GM18519 (cell line): ENCODE measurements around the gene MTCL3.

Experiments
- ATAC-seq: cut with Tn5 transposase; IDR thresholded peaks from one replicate; pipeline ENCODE4 v1.9.1; 2021; ENCODE audit warnings: mild to moderate bottlenecking, moderate library complexity; ENCODE audit not compliant: unreplicated experiment, low FRiP score

MTCL3 gene

DNA sequence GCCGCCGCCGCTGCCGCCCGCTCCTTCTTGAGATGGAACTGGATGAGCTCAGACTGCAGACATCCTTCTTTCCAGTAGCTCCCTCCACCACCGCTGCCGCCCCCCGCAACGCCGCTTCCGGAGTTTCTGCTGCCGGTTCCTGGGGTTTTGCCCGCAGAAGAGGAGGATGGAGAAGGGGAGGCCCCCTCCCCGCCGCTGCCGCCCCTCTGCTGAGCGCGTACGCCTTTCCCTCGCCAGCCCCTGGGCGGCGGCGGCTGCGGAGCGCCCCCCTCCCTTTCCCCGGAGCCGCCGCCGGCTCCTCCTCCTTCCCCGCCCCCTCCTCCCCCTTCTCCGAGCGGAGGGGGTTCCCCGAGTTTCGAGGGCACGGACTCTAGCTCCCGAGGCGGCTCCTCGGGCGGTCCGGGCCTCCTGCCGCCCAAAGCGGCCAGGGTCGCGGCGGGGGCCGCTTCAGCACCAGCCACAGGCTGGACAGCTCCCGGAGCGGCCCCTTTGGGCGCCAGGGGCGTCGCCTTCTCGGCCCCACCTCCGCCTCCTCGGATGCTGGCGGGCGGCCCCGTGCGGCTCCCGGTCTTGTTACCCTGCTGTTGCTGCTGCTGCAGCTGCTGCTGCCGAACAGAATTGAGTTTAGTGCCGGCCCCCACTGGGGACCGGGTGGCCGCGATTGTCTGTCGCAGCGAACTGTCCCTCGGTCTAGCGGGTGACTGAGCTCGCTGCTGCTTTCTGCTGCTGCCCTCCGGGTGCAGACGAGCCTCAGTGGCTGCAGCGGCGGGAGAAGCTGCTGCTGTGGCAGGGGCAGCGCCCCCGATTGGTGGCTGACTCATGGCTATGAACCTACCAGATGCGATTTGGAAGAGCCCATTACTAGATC lies 3.1 kb downstream of the MTCL3 start:
- ATAC-seq, result peak; percentile 67

DNA sequence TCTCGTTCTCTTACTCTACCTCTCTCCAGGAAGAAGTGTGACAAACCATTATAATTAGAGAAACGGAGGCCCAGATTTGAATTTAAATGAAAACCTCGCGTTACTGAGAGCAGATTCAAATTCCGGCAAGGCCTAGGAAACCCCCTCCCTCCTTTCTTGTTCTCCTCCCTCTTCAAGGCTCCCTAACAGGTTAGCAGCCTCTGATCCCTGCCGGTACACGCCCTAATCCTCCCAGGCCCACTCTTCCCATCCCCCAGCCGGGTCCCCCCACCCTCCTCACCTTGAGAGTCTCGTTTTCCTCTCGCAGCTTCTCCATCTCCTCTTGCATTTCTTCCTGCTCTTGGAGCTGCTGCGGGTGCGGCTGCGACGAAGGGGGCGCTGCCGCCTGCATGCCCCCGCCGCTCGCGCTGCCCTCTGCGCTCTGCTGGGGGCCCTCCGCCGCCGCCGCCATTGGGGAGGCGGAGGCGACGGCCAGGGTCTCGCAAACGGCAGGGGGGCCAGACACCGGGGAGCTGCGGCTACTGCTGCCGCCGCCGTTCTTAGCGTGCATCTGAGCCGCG lies 3.8 kb downstream of the MTCL3 start:
- no peak for ATAC-seq

DNA sequence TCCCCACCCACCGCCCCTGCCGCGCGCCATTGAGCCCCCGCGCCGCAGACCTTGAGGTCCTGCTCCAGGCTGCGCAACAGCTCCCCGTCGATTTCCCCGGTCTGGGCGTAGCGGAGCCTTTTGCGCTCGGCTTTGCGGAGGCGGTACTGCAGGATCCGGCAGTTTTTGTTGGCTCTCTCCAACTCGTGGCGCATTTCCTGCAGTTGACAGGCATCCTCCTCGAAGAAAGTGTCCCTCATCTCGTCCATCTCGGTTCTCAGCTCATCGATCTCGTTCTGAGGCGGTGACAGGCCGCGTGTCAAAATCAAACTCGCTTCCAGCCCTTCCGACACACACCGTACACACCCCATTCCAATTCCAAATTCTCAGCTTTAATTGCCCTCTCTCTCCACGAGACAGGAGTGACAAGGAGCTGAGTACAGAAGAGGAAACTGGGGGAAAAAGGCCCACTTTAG lies 4.3 kb downstream of the MTCL3 start:
- no peak for ATAC-seq

DNA sequence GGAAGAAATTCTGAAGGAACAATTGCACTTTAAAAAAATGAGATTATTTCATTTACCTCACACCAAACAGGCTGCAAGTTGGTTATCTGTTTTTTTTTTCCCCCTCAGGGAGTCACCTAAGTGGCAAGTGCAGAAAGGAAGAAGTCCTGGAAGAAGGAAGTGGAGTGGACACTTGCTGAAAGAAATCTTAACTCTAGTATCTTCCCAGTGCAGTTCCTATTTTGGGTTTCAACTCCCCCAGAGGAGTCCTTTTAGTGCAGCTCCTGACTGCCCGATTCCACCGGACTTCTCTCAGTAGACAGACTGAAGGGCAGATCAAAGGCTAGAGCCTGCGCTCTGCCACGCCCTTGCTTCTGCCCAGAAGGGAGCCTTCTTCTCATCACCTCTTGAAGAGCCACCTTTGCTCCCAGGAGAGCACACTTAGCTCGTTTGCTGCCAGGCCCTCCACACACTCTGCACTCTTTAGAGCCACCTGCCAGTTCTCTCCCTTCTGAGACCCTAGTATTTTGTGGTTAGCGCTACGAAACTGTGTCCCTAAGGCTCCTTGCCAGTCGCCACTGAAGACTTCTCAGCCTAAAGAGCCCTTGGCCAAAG lies 4.9 kb downstream of the MTCL3 start:
- no peak for ATAC-seq

DNA sequence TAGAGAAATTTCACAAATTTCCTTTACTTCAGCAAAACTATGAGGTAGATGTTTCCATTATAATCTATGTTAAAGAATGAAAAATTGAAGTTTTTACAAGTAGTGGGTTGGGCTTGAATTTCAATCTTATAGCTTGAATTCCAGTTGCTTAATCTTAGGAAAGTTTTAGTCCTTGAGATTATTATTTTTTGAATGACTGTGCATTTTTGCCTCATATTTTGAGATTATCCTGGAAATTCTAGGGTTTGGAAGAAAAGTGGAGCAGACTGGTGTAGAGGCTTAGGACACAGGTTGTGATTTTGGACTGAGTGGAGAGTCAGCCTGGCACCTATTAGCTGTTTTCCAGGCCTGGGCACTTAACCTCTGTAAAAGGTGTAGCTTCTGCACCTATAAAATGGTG lies 5.7 kb downstream of the MTCL3 start:
- no peak for ATAC-seq

DNA sequence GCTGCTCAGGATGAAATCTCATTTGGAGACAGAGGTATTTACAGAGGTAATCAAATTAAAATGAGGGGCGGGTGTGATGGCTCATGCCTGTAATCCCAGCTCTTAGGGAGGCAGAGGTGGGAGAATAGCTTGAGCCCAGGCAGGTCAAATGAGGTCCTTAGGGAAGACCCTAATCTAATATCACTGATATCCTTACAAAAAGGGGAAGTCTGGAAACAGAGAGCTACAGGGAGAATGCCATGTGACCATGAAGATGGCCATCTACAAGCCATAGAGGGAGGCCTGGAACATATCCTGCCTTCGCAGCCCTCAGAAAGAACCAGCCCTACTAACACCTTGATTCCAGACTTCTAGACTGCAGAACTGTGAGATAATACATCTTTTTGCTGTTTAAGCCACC lies 8.3 kb downstream of the MTCL3 start:
- no peak for ATAC-seq

DNA sequence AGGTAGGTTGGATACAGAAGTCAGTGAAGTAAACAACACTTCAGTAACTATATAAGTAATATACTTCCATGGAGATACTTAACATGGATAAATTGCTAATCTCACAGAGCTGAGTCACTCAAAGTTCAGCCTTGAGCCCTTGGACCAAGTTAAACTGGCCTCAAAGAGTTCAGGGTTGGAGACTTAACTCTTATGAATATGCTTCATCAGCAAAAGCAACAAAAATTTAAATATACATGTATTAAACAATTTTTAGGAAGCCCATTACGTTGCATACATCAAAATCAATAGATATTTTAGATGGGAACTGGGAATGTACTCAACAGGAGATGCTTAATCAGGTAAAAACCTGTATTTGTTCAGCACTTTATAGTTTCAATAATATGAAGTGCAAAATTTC lies 12.2 kb downstream of the MTCL3 start:
- no peak for ATAC-seq

DNA sequence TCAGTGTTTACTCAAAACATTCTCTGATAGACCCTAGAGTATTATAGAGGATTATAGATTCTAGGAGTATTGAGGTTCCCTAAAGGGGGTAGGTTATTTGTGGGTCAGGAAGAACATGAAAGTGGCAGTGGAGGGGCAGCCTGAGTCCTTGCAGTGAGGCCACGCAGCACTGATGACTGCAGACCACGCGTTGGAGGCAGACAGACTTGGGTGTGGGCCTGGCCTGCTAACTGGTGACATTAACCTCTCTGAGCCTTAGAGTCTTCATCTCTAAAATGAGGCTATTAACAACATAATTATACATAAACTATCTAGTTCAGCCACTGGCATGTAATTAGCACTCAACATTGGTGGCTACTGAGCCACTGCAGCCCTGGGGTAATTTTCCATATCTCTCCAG lies 16.1 kb downstream of the MTCL3 start:
- ATAC-seq, result no peak

DNA sequence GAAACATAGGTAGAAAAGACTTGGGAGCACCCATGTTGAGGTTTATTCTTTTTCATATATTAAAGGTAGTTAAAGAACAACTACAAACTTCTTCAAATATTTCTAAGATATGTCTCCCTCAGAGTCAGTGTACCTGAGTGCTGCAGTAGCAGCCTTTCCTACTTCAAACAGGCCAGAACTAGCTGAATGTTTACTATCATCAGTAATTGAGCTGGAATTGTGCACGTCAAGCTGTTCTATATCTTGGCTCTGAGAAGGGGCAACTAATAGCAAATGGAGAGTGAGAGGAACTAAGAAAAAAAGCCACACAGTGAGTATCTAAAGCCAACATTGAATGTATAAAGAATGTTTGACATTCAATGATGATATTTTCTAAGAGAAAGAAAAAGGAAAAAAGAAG lies 21.7 kb downstream of the MTCL3 start:
- ATAC-seq, result no peak

DNA sequence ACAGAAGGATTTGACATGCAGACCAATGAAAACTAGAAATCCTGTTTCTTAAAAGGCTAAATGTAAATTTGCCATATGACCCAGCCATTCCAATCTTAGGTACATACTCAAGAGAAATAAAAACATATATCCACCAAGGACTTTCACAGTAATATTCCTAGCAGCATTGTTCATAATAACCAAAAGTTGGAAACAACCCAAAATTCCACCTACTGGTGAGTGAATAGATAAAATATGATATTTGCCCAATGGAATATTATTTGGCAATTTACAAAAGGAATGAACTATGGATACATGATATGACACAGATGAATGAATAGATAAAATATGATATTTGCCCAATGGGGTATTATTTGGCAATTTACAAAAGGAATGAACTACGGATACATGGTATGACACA lies 22.7 kb downstream of the MTCL3 start:
- ATAC-seq, result no peak

DNA sequence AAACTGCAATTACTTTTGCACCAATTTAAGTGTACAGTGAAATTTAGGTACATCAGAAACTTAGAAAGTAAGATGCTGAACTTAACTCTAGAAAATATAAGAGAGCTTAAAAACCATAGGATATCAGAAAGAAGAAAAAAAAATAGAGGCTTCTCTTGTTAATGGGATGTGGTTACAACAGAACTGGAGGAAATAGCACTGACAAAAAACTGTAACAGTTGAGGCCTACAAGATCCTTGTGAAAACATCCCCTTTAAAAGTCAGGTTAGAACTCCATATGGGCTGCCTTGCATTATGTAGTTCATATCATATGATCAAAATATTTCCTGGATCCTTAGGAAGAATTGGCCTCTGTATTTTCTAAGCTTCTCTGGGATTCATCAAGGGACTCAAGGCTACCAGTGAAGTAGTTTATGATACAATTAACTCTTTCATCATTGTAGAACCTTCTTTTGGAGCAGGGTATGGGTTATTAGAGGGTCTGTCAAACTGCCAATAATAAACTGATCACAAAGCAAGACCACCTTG lies 24.8 kb downstream of the MTCL3 start:
- ATAC-seq, result no peak

DNA sequence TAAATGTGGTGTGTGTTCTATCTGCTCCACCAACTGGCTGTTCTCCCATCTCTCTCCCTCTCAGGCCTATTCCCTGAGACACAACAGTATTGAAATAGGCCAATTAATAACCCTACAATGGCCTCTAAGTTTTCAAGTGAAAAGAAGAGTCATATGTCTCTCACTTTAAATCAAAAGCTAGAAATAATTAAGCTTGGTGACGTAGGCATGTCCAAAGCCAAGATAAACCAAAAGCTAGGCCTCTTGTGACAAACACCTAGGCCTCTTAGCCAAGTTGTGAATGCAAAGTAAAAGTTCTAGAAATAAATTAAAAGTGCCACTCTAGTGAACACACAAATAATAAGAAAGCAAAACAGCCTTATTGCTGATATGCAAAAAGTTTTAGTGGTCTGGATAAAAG lies 29.9 kb downstream of the MTCL3 start:
- ATAC-seq, result no peak

DNA sequence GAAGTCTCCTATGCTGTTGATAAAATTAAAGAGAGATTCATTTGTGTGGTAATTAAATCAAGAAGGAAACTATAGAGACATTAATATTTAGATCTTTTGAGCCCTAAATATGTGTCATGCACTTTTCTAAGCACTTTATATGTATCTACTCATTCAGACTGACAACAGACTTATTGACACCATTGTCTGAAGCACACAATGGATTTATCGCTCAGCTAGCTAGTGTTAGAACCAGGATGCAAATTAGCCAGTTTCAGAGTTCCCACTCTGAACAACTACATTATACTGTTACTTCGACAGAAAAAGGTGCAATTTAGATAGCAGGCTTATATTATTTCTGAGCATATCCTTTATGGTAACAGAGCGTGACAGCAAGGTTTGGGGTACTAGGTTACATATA lies 32.2 kb downstream of the MTCL3 start:
- no peak for ATAC-seq

DNA sequence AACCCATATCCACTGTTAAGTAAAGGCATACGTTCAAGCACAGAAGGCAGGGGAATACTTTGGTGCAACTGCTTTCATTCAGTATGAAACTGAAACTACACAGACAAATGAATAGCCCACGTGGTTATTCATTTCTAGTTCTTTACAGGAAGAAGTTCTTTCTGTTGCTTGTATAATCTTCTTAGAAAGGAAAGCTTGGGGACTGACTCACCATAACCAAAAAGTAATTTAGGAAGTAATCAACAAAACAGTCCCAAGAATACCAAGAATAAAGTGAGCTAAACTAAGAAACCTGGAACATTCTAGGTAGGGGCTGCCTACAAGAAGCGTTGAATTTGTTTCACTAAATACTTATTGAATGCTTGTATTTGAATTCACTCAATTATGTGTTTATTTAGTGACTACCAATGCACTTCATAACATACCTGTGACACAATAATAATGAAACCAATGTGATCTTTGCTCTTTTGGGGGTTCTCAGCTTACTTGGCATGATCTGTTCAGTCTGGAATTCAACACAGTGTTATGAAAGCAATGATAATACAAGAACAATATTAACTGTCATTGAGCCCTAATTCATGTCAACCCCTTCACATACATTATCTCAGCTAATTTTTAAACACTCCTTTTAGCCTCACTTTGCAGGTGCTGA lies 34.8 kb downstream of the MTCL3 start:
- peak; percentile 100 for ATAC-seq

DNA sequence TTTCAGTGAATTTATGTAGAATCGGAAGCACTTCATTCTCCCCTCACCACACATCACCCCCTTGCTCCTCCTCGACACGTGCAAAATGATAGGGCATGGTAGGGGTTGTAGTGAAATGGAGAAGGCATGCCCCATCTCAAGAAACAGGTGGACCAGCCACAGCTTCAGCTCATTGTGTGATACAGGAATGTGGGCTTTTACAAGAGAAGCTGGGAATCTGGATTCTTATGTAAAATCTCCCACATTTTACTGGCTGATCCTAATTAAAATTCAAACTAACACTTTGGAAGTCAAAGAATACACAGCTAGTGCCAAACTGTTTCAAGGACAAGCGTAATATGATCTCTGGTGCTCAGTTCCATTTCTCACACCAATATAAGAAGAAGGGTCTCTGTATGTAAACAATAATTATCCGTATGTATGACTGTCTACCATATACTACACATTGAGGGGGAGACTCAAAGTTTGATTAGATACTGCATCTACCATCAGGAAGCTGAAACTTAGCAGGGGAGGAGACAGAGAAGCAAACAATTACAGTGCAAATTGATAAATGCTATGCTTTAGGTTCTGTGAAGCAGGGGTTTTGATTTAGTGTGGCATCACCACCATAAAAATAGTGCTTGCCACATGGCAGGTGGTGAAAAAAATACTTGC lies 35.6 kb downstream of the MTCL3 start:
- ATAC-seq, result peak; percentile 11

DNA sequence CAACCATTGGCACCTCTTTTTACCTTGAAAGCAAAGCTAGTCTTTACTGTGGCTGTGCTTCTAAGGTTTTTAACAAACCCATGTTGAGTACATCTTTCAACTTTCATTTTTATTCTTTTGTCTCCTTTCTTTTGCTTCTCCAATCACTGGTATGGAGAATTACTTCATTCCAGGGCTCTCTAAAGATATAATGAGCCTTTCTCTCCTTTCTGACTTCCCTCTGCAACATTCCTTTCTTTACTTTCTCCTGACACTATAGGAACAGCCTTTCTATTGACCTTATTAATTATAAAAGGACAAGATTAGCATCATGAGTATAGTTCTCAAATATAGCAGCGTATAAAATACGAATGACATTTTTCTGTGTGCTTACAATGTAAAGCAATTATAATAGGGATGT lies 36.8 kb downstream of the MTCL3 start:
- ATAC-seq, result no peak

DNA sequence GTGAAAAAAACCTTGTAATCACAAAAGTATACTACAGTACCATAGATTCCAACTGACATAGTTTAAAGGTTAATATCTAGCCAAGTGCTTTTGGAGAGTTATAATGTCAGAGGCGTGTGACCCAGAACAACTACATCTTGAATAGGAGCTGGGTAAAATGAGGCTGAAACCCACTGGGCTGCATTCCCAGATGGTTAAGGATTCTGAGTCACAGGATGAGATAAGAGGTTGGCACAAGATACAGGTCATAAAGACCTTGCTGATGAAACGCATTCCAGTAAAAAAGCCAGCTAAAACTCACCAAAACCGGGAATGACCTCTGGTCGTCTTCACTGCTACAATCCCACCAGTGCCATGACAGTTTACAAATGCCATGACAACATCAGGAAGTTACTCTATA lies 37.5 kb downstream of the MTCL3 start:
- no peak for ATAC-seq

DNA sequence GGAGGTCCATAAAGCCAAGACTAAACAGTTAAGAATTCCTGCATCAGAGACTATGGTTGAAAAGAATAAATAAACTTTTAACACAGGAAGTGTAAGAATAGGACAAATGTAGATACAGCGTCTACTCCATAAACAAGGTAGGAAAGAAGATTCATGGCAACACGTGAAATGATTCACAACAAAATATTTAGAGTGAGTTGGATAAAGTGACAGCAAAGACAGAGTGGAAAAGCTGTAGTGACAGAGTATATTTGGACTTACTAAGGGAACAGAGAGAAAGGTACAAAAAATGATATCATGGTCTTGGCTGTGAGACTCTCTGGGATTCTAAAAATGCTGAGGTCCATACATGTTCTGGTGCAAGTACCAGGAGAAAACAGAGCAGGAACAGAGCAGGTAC lies 38.0 kb downstream of the MTCL3 start:
- no peak for ATAC-seq

DNA sequence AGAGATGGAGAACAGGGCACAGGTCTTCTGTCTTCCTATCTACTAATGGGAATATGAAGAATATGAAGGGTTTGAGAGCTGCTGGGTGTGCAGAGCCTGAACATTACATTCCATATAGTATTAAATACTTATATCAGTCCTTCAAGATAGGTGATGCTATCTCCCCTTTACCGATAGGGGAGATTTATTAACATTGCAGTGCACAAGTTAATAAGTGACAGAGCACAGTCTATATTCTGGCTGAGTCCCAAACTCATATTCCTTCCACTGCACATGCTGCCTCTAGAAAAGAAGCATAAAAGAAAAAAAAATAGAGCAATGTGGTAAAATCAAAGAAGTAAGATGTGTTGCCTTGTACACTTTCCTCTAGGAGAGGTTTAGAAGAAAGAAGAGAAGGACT lies 41.5 kb downstream of the MTCL3 start:
- no peak for ATAC-seq

DNA sequence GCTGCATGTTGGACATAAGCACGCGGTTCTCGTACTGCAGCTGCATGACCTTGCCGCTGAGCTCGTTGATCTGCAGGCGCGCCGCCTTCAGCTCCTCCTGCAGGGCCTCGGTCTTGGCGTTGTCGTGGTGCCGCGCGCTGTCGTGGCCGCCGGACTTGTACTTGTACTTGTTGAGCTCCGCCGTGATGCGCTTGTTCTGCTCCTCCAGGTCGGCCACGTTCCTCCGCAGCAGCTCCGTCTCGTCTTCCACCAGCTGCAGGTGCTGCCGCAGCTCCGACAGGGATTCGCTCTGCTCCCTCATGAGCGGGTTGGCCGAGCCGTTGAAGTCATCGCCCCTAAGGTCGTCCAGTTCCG lies 43.3 kb downstream of the MTCL3 start:
- no peak for ATAC-seq
